Coronary artery (tissue), 2 donors: Measurements from ENCODE around the gene PAQR5.
"Not testable (repeated sequence)": the region's sequence is repeated elsewhere in the genome, so short reads cannot be mapped to it uniquely, and the experiment has no call there.

ENCODE experiments used
- DNase-seq: peaks from one replicate; pipeline ENCODE4 v3.0.0-alpha.2; 2017; ENCODE audit warnings: low spot score
- H3K27ac ChIP-seq, 2 donors: fragments of 200-600 bp; sonication (generic); one replicate each; pipeline ENCODE4 v1.5.1; 2016 to 2019
- H3K4me3 ChIP-seq: fragments of 200-600 bp; sonication (generic); 2 replicates; pipeline ENCODE4 v1.5.1; 2016; ENCODE audit warnings: mild to moderate bottlenecking, moderate library complexity
- TF ChIP-seq, protein P1 (sequence below): fragments of 200-600 bp; sonication (generic); IDR thresholded peaks from one replicate; pipeline ENCODE4 v1.5.1; 2019; ENCODE audit warnings: antibody characterized with exemption

PAQR5 gene

DNA sequence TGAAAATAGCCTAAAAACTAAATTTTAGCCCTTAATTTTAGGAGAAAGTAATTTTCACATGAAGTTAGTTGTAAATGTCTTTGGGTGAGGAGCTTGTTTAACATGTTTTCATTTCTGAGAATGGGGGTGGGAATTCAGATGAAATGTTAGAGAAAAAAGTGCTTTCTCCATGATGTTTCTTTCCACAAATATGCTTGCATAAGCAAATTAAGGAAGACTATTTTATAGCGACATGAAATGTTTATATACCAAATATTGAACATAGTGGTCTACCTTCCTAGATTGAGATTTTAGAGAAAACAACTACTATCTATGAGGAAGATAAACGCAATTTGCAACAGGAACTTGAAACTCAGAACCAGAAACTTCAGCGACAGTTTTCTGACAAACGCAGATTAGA is 140.9 kb downstream of the PAQR5 start:
- Histone ChIP-seq H3K27ac (no peak overlapping the region), H3K4me3 (no peak overlapping the region)
- DNase-seq: no peak
- TF ChIP-seq, protein P1, sequence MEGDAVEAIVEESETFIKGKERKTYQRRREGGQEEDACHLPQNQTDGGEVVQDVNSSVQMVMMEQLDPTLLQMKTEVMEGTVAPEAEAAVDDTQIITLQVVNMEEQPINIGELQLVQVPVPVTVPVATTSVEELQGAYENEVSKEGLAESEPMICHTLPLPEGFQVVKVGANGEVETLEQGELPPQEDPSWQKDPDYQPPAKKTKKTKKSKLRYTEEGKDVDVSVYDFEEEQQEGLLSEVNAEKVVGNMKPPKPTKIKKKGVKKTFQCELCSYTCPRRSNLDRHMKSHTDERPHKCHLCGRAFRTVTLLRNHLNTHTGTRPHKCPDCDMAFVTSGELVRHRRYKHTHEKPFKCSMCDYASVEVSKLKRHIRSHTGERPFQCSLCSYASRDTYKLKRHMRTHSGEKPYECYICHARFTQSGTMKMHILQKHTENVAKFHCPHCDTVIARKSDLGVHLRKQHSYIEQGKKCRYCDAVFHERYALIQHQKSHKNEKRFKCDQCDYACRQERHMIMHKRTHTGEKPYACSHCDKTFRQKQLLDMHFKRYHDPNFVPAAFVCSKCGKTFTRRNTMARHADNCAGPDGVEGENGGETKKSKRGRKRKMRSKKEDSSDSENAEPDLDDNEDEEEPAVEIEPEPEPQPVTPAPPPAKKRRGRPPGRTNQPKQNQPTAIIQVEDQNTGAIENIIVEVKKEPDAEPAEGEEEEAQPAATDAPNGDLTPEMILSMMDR: no peak

GRCh38 chr15:69443032-69443611 is 144.4 kb downstream of the PAQR5 start:
- no peak overlapping the region for H3K4me3 ChIP-seq
- TF ChIP-seq, protein P1: no peak
- DNase-seq: no peak
- no peak overlapping the region for H3K27ac ChIP-seq

- no peak overlapping the region for H3K27ac ChIP-seq
- TF ChIP-seq, protein P1: no peak
- H3K4me3 ChIP-seq: no peak overlapping the region
- DNase-seq: no peak
Measured at GRCh38 chr15:69444686-69445085, 146.0 kb downstream of the PAQR5 start.

GRCh38 chr15:69446953-69447352 is 148.2 kb downstream of the PAQR5 start:
- DNase-seq: no peak
- H3K27ac ChIP-seq: no peak overlapping the region
- no peak overlapping the region for H3K4me3 ChIP-seq
- TF ChIP-seq, protein P1: no peak

DNA sequence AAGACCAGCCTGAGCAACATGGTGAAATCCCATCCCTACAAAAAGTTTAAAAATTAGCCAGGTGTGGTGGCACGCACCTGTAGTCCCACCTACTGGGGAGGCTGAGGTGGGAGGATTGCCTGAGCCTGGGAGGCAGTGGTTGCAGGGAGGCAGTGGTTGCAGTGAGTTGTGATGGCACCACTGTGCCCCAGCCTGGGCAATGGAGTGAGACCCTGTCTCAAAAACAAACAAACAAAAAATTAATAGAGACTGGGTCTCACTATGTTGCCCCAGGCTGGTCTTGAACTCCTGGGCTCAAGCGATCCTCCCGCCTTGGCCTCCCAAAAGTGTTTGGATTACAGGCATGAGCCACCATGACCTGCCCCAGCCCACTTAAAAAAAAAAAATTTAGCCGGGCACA is 151.5 kb downstream of the PAQR5 start:
- H3K27ac ChIP-seq, DNase-seq, H3K4me3 ChIP-seq: not testable (repeated sequence)

- DNase-seq: no peak
- Histone ChIP-seq H3K27ac (peak overlapping the region in 1 of 2 donors; percentile 82), H3K4me3 (no peak overlapping the region)
- TF ChIP-seq, protein P1: no peak
Measured at GRCh38 chr15:69450968-69451695, 152.4 kb downstream of the PAQR5 start.

GRCh38 chr15:69451951-69452691 is 153.4 kb downstream of the PAQR5 start:
- peak; percentile 81 for DNase-seq
- peak overlapping the region; percentile 82 to 98 for H3K27ac ChIP-seq
- TF ChIP-seq, protein P1: no peak
- peak overlapping the region; percentile 97 for H3K4me3 ChIP-seq
